SK-N-SH treated with all-trans-retinoic acid at 6 μM for 48 hours (cell line): ENCODE measurements around the gene SH3RF1.
A peak's percentile ranks its signal among the peaks of the same experiment; 100 is the strongest.

Experiments used
- ATAC-seq: fragments of 200-7000 bp; cut with Tn5 transposase; 3 replicates; pipeline ENCODE4 v1.9.1; 2020; ENCODE audit warnings: mild to moderate bottlenecking, moderate library complexity
- ARNTL ChIP-seq: fragments of 450-650 bp; formaldehyde crosslinking; IDR thresholded peaks from 2 replicates; pipeline ENCODE4 v1.5.0; 2020; ENCODE audit warnings: low read depth, mild to moderate bottlenecking, moderate library complexity, borderline replicate concordance
- BACH2 ChIP-seq: fragments of 250-450 bp; sonication (Bioruptor Pico); IDR thresholded peaks from 2 replicates; pipeline ENCODE4 v1.9.0; 2021; ENCODE audit warnings: mild to moderate bottlenecking, borderline replicate concordance
- CSDC2 ChIP-seq: fragments of 250-450 bp; sonication (Bioruptor Pico); IDR thresholded peaks from 2 replicates; pipeline ENCODE4 v1.5.0; 2020; ENCODE audit warnings: mild to moderate bottlenecking, moderate library complexity
- ESRRG ChIP-seq: fragments of 250-450 bp; sonication (Bioruptor Pico); IDR thresholded peaks from 2 replicates; pipeline ENCODE4 v1.6.1; 2021; ENCODE audit warnings: mild to moderate bottlenecking
- GLIS3 ChIP-seq: fragments of 250-450 bp; sonication (Bioruptor Pico); IDR thresholded peaks from 2 replicates; pipeline ENCODE4 v1.5.0; 2020; ENCODE audit warnings: mild to moderate bottlenecking, moderate library complexity
- ISL1 ChIP-seq: fragments of 250-450 bp; sonication (Bioruptor Pico); IDR thresholded peaks from 2 replicates; pipeline ENCODE4 v2.1.2; 2022; ENCODE audit warnings: mild to moderate bottlenecking, moderate library complexity
- POU6F1 ChIP-seq: fragments of 250-450 bp; sonication (Bioruptor Pico); IDR thresholded peaks from 2 replicates; pipeline ENCODE4 v1.8.0; 2021; ENCODE audit warnings: low read depth, mild to moderate bottlenecking, moderate library complexity, borderline replicate concordance
- PPARA ChIP-seq: fragments of 250-450 bp; sonication (Bioruptor Pico); IDR thresholded peaks from 2 replicates; pipeline ENCODE4 v1.5.0; 2020; ENCODE audit warnings: mild to moderate bottlenecking, borderline replicate concordance
- RARB ChIP-seq: fragments of 250-450 bp; sonication (Bioruptor Pico); IDR thresholded peaks from 2 replicates; pipeline ENCODE4 v1.8.0; 2021; ENCODE audit warnings: mild to moderate bottlenecking, moderate library complexity
- SNAI2 ChIP-seq: fragments of 250-450 bp; sonication (Bioruptor Pico); IDR thresholded peaks from 2 replicates; pipeline ENCODE4 v1.5.0; 2020; ENCODE audit warnings: mild to moderate bottlenecking, moderate library complexity
- TCF4 ChIP-seq: fragments of 250-450 bp; sonication (Bioruptor Pico); IDR thresholded peaks from 2 replicates; pipeline ENCODE4 v1.8.0; 2021; ENCODE audit warnings: mild to moderate bottlenecking, moderate library complexity, borderline replicate concordance
- TOX ChIP-seq: fragments of 250-450 bp; sonication (Bioruptor Pico); IDR thresholded peaks from 2 replicates; pipeline ENCODE4 v1.8.0; 2021; ENCODE audit warnings: mild to moderate bottlenecking, moderate library complexity, borderline replicate concordance
- ZC3H10 ChIP-seq: fragments of 250-450 bp; sonication (Bioruptor Pico); IDR thresholded peaks from 2 replicates; pipeline ENCODE4 v1.5.1; 2021; ENCODE audit warnings: mild to moderate bottlenecking, moderate library complexity
- ZFP30 ChIP-seq: fragments of 450-650 bp; formaldehyde crosslinking; IDR thresholded peaks from 2 replicates; pipeline ENCODE4 v1.5.0; 2022; ENCODE audit warnings: mild to moderate bottlenecking, moderate library complexity
- ZNF70 ChIP-seq: fragments of 450-650 bp; formaldehyde crosslinking; IDR thresholded peaks from 2 replicates; pipeline ENCODE4 v1.5.0; 2020; ENCODE audit warnings: mild to moderate bottlenecking, moderate library complexity
- ZNF8 ChIP-seq: fragments of 450-650 bp; formaldehyde crosslinking; IDR thresholded peaks from 2 replicates; pipeline ENCODE4 v1.5.0; 2020; ENCODE audit warnings: mild to moderate bottlenecking, moderate library complexity
- TF ChIP-seq, protein P1 (sequence below): fragments of 250-450 bp; sonication (Bioruptor Pico); IDR thresholded peaks from 2 replicates; pipeline ENCODE4 v1.5.1; 2020; ENCODE audit warnings: low read depth, mild to moderate bottlenecking, moderate library complexity
- TF ChIP-seq, protein P2 (sequence below): fragments of 250-450 bp; sonication (Bioruptor Pico); IDR thresholded peaks from 2 replicates; pipeline ENCODE4 v1.5.1; 2021; ENCODE audit warnings: mild to moderate bottlenecking, moderate library complexity
- TF ChIP-seq, protein P3 (sequence below): fragments of 250-450 bp; sonication (Bioruptor Pico); IDR thresholded peaks from 2 replicates; pipeline ENCODE4 v1.8.0; 2020; ENCODE audit warnings: mild to moderate bottlenecking, moderate library complexity, borderline replicate concordance

The SH3RF1 gene

DNA sequence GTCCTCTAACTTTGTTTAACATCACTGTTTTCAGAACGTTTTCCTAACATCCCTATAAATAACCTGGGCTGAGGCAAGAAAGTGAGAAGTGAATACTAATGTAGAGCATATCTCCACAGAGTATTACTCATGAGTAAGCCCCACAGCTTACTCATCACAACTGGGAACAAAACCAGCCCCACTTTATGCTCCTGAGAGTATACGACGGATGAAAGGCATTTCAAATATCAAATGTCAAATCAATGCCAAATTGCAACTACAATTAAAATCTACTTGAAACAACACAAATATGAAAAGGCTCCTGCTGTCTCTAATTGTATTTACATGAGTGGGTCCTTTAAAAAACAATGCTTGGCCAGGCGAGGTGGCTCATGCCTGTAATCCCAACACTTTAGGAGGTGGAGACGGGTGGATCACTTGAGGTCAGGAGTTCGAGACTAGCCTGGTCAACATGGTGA is 41.2 kb downstream of the SH3RF1 start:
- TF ChIP-seq ISL1 (CRISPR knock-in tag) = peak; percentile 81
- TF ChIP-seq, protein P1, sequence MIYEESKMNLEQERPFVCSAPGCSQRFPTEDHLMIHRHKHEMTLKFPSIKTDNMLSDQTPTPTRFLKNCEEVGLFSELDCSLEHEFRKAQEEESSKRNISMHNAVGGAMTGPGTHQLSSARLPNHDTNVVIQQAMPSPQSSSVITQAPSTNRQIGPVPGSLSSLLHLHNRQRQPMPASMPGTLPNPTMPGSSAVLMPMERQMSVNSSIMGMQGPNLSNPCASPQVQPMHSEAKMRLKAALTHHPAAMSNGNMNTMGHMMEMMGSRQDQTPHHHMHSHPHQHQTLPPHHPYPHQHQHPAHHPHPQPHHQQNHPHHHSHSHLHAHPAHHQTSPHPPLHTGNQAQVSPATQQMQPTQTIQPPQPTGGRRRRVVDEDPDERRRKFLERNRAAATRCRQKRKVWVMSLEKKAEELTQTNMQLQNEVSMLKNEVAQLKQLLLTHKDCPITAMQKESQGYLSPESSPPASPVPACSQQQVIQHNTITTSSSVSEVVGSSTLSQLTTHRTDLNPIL (CRISPR knock-in tag) = no peak
- no peak for TF ChIP-seq CSDC2 (CRISPR knock-in tag)
- TF ChIP-seq TOX (CRISPR knock-in tag) = peak; percentile 75; the same call in 1 of the 2 replicates
- TF ChIP-seq ARNTL (CRISPR knock-in tag) = no peak
- TF ChIP-seq, protein P2, sequence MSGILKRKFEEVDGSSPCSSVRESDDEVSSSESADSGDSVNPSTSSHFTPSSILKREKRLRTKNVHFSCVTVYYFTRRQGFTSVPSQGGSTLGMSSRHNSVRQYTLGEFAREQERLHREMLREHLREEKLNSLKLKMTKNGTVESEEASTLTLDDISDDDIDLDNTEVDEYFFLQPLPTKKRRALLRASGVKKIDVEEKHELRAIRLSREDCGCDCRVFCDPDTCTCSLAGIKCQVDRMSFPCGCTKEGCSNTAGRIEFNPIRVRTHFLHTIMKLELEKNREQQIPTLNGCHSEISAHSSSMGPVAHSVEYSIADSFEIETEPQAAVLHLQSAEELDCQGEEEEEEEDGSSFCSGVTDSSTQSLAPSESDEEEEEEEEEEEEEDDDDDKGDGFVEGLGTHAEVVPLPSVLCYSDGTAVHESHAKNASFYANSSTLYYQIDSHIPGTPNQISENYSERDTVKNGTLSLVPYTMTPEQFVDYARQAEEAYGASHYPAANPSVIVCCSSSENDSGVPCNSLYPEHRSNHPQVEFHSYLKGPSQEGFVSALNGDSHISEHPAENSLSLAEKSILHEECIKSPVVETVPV (CRISPR knock-in tag) = no peak
- no peak for TF ChIP-seq GLIS3
- no peak for TF ChIP-seq ZNF70 (CRISPR knock-in tag)
- TF ChIP-seq POU6F1 (CRISPR knock-in tag) = no peak
- no peak for TF ChIP-seq PPARA (CRISPR knock-in tag)
- TF ChIP-seq ZC3H10 (CRISPR knock-in tag) = peak; percentile 38; the same call in 1 of the 2 replicates
- no peak for TF ChIP-seq ZNF8 (CRISPR knock-in tag)
- no peak for TF ChIP-seq BACH2 (CRISPR knock-in tag)
- TF ChIP-seq, all 23 proteins: peak for 3
- ATAC-seq = peak; percentile 81

DNA sequence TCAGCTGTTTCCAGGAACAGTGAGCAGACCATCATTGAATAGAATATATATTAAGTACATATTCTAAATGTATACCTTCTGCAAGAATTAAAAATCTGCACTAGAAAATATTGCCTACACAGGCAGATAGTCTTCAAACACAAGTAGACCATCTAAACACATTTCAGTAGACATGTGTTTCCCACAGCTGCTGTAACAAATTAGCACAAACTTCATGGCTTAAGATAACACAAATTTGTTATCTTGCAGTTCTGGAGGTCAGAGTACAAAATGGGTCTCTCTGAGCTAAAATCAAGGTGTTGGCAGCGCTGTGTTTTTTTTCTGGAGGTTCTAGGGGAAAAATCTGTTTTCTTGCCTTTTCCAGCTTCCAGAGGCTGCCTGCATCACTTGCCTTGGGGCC is 42.7 kb downstream of the SH3RF1 start:
- TF ChIP-seq, protein P3, sequence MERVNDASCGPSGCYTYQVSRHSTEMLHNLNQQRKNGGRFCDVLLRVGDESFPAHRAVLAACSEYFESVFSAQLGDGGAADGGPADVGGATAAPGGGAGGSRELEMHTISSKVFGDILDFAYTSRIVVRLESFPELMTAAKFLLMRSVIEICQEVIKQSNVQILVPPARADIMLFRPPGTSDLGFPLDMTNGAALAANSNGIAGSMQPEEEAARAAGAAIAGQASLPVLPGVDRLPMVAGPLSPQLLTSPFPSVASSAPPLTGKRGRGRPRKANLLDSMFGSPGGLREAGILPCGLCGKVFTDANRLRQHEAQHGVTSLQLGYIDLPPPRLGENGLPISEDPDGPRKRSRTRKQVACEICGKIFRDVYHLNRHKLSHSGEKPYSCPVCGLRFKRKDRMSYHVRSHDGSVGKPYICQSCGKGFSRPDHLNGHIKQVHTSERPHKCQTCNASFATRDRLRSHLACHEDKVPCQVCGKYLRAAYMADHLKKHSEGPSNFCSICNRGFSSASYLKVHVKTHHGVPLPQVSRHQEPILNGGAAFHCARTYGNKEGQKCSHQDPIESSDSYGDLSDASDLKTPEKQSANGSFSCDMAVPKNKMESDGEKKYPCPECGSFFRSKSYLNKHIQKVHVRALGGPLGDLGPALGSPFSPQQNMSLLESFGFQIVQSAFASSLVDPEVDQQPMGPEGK (CRISPR knock-in tag) = no peak
- TF ChIP-seq TCF4 (CRISPR knock-in tag) (no peak), ZFP30 (CRISPR knock-in tag) (no peak), ISL1 (CRISPR knock-in tag) (no peak), ZNF70 (CRISPR knock-in tag) (no peak), SNAI2 (no peak), POU6F1 (CRISPR knock-in tag) (no peak), RARB (CRISPR knock-in tag) (no peak), ESRRG (CRISPR knock-in tag) (no peak), TOX (CRISPR knock-in tag) (no peak), BACH2 (CRISPR knock-in tag) (no peak)
- TF ChIP-seq, protein P1 (CRISPR knock-in tag) = no peak
- TF ChIP-seq, protein P2 (CRISPR knock-in tag) = no peak
- ATAC-seq = no peak
